ENCODE results near the gene CAPN12. TPM values are rescaled to one million over a fixed set of nuclear protein-coding genes. Genes with fewer than 3 reads are reported as not detected.
"Not testable (repeated sequence)": the region's sequence is repeated elsewhere in the genome, so short reads cannot be mapped to it uniquely, and the experiment has no call there.

Gene CAPN12
- total RNA-seq (2014; rRNA removed; shearing (Covaris generic)): 3.0 and 5.4 TPM in 2 replicates

- no peaks in the 10 kb centered on the region for H3K36me3 ChIP-seq (replicated peaks; ENCODE audit: control insufficient read depth, insufficient read depth, low read length)
- H3K4me3 ChIP-seq (ENCODE audit: insufficient read depth, low read depth, low read length): no peak within 1 kb of the TSS
- DNase-seq: peak; percentile 31
- no peaks in the 10 kb centered on the region for H3K27me3 ChIP-seq (ENCODE audit: control insufficient read depth, insufficient read depth, low read length)
Measured at GRCh38 chr19:38744298-38744681, at the start of gene CAPN12. CAPN12 (minus strand) TSS chr19:38744474; CDS start chr19:38744165, 309 bp downstream.

GRCh38 chr19:38793671-38794070, 49.4 kb upstream of the CAPN12 start:
- H3K4me3 ChIP-seq (ENCODE audit: insufficient read depth, low read depth, low read length): no peak overlapping the region
- no peak for DNase-seq
- H3K36me3 ChIP-seq (replicated peaks; ENCODE audit: control insufficient read depth, insufficient read depth, low read length): no peaks in the 10 kb centered on the region
- no peaks in the 10 kb centered on the region for H3K27me3 ChIP-seq (ENCODE audit: control insufficient read depth, insufficient read depth, low read length)

- peak; percentile 15 for DNase-seq
- Histone ChIP-seq H3K4me3 (ENCODE audit: insufficient read depth, low read depth, low read length) (no peak overlapping the region), H3K36me3 (replicated peaks; ENCODE audit: control insufficient read depth, insufficient read depth, low read length) (no peaks in the 10 kb centered on the region)
Measured at GRCh38 chr19:38793177-38793576, 48.9 kb upstream of the CAPN12 start.

GRCh38 chr19:38792250-38793111, 48.2 kb upstream of the CAPN12 start:
- Histone ChIP-seq H3K27me3 (ENCODE audit: control insufficient read depth, insufficient read depth, low read length) (peaks cover 2% of the 10 kb centered on the region; the same call in 1 of the 2 replicates), H3K36me3 (replicated peaks; ENCODE audit: control insufficient read depth, insufficient read depth, low read length) (no peaks in the 10 kb centered on the region), H3K4me3 (ENCODE audit: insufficient read depth, low read depth, low read length) (no peak overlapping the region)
- DNase-seq: peak; percentile 61

More at GRCh38 chr19:38793177-38793576, 48.9 kb upstream of the CAPN12 start:
- H3K27me3 ChIP-seq (ENCODE audit: control insufficient read depth, insufficient read depth, low read length): peaks cover 2% of the 10 kb centered on the region; the same call in 1 of the 2 replicates

GRCh38 chr19:38791451-38792064, 47.3 kb upstream of the CAPN12 start:
- not testable (repeated sequence) for H3K36me3 ChIP-seq (replicated peaks; ENCODE audit: control insufficient read depth, insufficient read depth, low read length); H3K27me3 ChIP-seq (ENCODE audit: control insufficient read depth, insufficient read depth, low read length); DNase-seq; H3K4me3 ChIP-seq (ENCODE audit: insufficient read depth, low read depth, low read length)

GRCh38 chr19:38790507-38791403, 46.5 kb upstream of the CAPN12 start:
- not testable (repeated sequence) for H3K27me3 ChIP-seq (ENCODE audit: control insufficient read depth, insufficient read depth, low read length); DNase-seq; H3K4me3 ChIP-seq (ENCODE audit: insufficient read depth, low read depth, low read length); H3K36me3 ChIP-seq (replicated peaks; ENCODE audit: control insufficient read depth, insufficient read depth, low read length)

GRCh38 chr19:38788478-38789243, 44.4 kb upstream of the CAPN12 start, which contains the start of gene LGALS7B:
LGALS7B (plus strand) TSS chr19:38789200; CDS start chr19:38789227, 27 bp downstream.
- no peak within 1 kb of the TSS for H3K4me3 ChIP-seq (ENCODE audit: insufficient read depth, low read depth, low read length)
- no peaks in the 10 kb centered on the region for H3K36me3 ChIP-seq (replicated peaks; ENCODE audit: control insufficient read depth, insufficient read depth, low read length)
- H3K27me3 ChIP-seq (ENCODE audit: control insufficient read depth, insufficient read depth, low read length): peaks cover 2% of the 10 kb centered on the region; the same call in 1 of the 2 replicates
- DNase-seq: peak; percentile 41

GRCh38 chr19:38786572-38787265, 42.4 kb upstream of the CAPN12 start:
- peaks cover 2% of the 10 kb centered on the region; the same call in 1 of the 2 replicates for H3K27me3 ChIP-seq (ENCODE audit: control insufficient read depth, insufficient read depth, low read length)
- H3K36me3 ChIP-seq (replicated peaks; ENCODE audit: control insufficient read depth, insufficient read depth, low read length): no peaks in the 10 kb centered on the region
- no peak for DNase-seq
- no peak overlapping the region for H3K4me3 ChIP-seq (ENCODE audit: insufficient read depth, low read depth, low read length)

GRCh38 chr19:38786061-38786460, 41.8 kb upstream of the CAPN12 start:
- H3K36me3 ChIP-seq (replicated peaks; ENCODE audit: control insufficient read depth, insufficient read depth, low read length); H3K4me3 ChIP-seq (ENCODE audit: insufficient read depth, low read depth, low read length); H3K27me3 ChIP-seq (ENCODE audit: control insufficient read depth, insufficient read depth, low read length); DNase-seq: not testable (repeated sequence)

- Histone ChIP-seq H3K27me3 (ENCODE audit: control insufficient read depth, insufficient read depth, low read length) (peaks cover 2% of the 10 kb centered on the region; the same call in 1 of the 2 replicates), H3K4me3 (ENCODE audit: insufficient read depth, low read depth, low read length) (no peak overlapping the region), H3K36me3 (replicated peaks; ENCODE audit: control insufficient read depth, insufficient read depth, low read length) (no peaks in the 10 kb centered on the region)
- DNase-seq: no peak
Measured at GRCh38 chr19:38785187-38785699, 41.0 kb upstream of the CAPN12 start.

- Histone ChIP-seq H3K27me3 (ENCODE audit: control insufficient read depth, insufficient read depth, low read length) (peaks cover 2% of the 10 kb centered on the region; the same call in 1 of the 2 replicates), H3K4me3 (ENCODE audit: insufficient read depth, low read depth, low read length) (no peak overlapping the region), H3K36me3 (replicated peaks; ENCODE audit: control insufficient read depth, insufficient read depth, low read length) (no peaks in the 10 kb centered on the region)
- no peak for DNase-seq
Measured at GRCh38 chr19:38784224-38784623, 40.0 kb upstream of the CAPN12 start.

GRCh38 chr19:38782212-38782611, 37.9 kb upstream of the CAPN12 start:
- not testable (repeated sequence) for H3K36me3 ChIP-seq (replicated peaks; ENCODE audit: control insufficient read depth, insufficient read depth, low read length)

GRCh38 chr19:38781058-38781457, 36.8 kb upstream of the CAPN12 start:
- no peak for DNase-seq
- no peaks in the 10 kb centered on the region for H3K36me3 ChIP-seq (replicated peaks; ENCODE audit: control insufficient read depth, insufficient read depth, low read length)
- no peak overlapping the region for H3K4me3 ChIP-seq (ENCODE audit: insufficient read depth, low read depth, low read length)
- H3K27me3 ChIP-seq (ENCODE audit: control insufficient read depth, insufficient read depth, low read length): no peaks in the 10 kb centered on the region

More at GRCh38 chr19:38782212-38782611, 37.9 kb upstream of the CAPN12 start:
- H3K4me3 ChIP-seq (ENCODE audit: insufficient read depth, low read depth, low read length); DNase-seq; H3K27me3 ChIP-seq (ENCODE audit: control insufficient read depth, insufficient read depth, low read length): not testable (repeated sequence)

Data from H7 (cell line).